Stimulated activated CD8-positive, alpha-beta memory T cell treated with anti-CD3 and anti-CD28 coated beads, Interleukin-15, amount 100 ng/mL, for 4 hours (primary cell): Measurements from ENCODE around the gene GATD1.

Source experiments
- DNase-seq, 2 donors: peaks; one replicate each; pipeline ENCODE4 v3.0.0-alpha.2; 2020; ENCODE audit warnings: low read depth in 2 of 2

The GATD1 gene

DNA sequence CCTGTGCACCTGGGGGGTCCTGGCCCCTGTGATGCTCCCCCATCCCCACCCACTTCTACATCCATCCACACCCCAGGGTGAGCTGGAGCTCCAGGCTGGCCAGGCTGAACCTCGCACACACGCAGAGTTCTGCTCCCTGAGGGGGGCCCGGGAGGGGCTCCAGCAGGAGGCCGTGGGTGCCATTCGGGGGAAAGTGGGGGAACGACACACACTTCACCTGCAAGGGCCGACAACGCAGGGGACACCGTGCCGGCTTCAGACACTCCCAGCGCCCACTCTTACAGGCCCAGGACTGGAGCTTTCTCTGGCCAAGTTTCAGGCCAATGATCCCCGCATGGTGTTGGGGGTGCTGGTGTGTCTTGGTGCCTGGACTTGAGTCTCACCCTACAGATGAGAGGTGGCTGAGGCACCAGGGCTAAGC lies 50.0 kb downstream of the GATD1 start:
- DNase-seq: no peak

DNA sequence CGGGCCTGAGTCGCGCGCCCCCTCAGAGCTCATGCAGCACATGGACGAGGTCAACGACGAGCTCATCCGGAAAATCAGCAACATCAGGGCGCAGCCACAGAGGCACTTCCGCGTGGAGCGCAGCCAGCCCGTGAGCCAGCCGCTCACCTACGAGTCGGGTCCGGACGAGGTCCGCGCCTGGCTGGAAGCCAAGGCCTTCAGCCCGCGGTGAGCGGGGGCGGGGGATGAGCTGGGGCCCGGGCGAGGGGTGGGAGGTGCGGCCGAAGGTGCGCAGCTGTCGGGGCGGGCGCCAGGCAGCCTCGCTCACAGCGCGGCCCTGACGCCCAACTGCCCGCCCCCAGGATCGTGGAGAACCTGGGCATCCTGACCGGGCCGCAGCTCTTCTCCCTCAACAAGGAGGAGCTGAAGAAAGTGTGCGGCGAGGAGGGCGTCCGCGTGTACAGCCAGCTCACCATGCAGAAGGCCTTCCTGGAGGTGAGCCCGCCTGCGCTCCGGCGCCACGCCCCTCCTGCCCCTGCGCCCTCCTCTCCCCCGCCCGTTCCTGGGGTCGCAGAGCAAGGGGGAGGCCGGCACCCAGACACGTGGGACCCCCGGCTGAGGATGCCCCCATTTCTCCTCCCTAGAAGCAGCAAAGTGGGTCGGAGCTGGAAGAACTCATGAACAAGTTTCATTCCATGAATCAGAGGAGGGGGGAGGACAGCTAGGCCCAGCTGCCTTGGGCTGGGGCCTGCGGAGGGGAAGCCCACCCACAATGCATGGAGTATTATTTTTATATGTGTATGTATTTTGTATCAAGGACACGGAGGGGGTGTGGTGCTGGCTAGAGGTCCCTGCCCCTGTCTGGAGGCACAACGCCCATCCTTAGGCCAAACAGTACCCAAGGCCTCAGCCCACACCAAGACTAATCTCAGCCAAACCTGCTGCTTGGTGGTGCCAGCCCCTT lies 50.7 kb downstream of the GATD1 start:
- peak; percentile 27 to 28 for DNase-seq

DNA sequence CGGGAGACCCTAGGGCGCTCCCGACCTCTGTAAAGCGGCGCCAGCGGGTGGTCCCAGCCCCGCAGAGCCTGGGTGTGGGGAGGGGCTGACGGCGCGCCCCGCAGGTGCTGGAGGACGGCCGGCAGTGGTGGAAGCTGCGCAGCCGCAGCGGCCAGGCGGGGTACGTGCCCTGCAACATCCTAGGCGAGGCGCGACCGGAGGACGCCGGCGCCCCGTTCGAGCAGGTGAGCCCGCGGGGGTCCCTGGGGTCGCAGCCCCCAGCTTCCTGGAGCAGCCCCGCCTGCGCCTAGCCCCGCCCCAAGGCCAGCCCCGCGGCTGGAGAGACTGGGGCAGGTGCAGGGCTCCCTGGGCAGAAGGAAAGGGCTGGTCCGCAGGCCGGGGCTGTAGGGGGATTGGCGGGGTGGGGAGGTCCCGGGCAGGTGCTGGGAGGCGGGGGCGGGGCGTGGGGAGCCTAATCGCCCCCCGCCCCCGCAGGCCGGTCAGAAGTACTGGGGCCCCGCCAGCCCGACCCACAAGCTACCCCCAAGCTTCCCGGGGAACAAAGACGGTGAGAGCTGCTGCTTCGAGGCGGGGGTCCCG lies 51.6 kb downstream of the GATD1 start:
- no peak for DNase-seq

DNA sequence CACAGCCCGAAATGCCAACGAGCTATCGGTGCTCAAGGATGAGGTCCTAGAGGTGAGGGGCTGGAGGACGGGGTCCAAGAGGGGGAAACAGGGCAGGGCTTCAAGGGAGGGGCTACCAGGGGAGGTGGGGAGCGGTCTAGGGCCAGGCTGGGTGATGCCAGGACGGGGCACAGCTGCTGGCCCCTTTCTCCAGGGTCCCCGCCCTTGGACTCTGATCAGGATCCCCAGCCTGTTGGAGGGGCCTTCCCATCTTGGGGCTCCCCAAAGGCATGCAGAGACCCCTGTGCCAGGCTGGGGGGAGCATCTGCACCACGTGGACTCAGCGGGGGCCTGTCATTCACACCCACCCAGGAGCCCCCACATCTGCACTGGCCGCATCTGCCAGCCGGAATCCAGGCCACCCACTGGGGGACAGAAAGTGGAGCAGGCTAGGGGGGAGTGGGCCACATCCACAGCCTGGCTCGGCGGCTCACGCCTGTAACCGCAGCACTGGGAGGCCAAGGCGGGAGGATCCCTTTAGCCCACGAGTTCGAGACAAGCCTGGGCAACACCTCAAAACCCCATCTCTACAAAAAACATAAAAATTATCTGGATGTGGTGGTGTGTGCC lies 52.4 kb downstream of the GATD1 start:
- DNase-seq: no peak

DNA sequence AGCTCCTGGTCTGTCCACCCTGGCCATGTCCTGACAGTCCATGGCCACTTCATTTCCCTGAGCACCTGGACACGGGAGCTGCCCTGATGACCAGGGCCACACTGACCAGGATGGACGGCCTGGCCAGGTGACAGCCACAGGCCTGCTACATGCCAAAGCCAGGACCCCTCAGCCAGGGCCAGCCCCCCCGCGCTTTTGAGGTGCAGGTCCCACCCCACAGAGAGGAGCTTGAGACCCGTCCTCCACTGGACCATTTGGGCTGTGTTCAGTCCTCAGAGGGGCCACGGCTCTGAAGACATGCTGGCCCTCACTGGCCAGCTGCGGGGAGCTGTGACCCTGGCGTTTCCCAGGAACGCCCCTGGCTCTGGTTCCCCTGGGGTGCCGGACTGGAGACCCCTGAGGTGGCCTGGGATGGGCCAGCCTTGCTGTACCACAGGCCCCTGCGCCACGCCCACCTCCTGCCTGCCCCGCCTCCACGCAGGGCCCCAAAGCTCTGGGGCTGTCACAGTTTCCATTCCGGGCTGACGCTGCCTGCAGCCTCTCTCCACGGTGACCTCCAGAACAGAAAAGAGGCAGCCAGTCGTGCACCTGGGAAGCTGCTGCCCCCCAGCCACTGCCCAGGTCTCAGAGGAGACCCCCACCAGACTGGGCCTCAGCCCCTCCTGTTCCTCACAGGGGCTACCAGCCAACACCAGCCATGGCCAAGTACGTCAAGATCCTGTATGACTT lies 53.1 kb downstream of the GATD1 start:
- DNase-seq: no peak

DNA sequence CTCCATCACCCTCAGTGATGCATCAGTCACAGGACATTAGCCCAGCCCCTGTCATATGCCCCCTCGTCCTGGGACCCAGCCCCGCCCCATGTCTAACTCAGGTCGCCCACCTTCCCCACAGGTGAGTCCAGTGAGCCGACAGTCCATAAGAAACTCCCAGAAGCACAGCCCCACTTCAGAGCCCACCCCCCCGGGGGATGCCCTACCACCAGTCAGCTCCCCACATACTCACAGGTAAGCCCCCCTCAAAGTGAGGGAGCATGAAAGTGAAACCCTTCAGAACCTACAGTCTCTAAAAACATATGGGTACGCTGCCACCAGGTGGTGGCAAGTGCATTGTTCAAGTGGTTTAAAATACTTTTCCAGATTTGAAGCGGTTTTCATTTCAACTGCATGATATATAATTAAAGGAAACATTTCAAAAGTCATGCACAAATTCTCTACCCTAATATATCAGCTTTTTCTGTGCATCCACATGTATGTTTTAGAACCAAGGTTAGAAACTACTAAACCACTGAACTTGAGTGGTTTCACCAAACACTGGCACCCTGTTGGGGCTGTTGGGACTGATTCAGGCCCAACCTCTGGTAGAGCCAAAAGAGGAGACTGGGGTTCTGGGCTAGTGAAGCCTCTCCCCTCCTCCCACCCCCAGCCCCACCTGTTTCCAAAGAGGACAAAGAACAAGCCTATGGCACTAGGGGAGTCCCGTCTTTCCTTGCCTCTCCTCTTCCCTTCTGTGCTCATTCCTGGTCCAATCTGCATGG lies 54.0 kb downstream of the GATD1 start:
- DNase-seq: peak in 1 of 2 donors; percentile 24

DNA sequence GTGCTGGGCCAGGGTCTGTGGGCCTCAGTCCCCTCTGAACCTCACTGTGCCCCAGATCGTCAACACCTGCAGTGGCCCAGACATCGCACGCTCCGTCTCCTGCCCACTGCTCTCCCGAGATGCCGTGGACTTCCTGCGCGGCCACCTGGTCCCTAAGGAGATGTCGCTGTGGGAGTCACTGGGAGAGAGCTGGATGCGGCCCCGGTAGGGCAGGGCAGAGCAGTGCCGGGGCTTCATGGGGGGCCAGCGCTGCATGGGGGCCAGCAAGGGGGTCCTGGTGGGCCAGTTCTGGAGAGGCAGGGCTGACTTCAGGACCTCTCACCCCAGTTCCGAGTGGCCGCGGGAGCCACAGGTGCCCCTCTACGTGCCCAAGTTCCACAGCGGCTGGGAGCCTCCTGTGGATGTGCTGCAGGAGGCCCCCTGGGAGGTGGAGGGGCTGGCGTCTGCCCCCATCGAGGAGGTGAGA lies 54.9 kb downstream of the GATD1 start:
- DNase-seq: no peak

DNA sequence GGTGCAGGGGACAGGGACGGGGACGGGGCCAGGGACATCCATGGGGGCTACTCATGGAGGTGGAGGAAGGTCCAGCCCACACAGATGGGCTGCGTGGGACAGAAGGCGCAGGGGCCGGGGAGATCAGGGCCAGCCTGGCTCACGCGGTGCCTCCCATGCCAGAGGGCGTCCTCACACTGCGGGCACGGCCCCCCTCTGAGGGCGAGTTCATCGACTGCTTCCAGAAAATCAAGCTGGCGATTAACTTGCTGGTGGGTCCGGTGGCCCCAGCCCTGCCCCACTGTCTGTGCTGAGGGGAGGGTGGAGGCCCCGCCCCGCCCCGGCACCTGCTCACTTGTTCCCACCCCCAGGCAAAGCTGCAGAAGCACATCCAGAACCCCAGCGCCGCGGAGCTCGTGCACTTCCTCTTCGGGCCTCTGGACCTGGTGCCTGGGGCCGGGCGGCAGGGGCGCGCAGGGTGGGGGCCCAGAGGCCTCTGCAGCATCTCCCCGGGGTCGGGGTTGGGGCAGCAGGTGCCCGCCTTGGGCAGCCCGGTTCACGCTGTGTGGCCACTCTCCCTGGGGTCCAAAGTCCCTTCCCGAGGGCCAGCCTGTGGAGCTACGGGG lies 55.4 kb downstream of the GATD1 start:
- no peak for DNase-seq

DNA sequence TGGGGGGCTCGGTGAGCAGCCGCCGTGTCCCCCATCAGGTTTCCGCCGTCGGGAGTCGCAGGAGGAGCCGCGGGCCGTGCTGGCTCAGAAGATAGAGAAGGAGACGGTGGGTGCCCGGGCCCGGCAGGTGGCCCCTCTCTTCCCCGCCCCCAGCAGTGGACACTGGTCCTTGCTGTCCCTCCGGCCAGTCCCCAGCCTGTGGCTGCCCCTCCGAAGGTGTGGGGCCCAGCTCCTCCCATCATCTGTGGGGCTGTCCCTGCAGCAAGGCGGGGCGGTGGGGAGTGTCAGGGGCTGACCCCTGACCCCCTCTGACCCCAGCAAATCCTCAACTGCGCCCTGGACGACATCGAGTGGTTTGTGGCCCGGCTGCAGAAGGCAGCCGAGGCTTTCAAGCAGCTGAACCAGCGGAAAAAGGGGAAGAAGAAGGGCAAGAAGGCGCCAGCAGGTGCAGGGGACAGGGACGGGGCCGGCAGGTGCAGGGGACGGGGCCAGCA lies 56.0 kb downstream of the GATD1 start:
- DNase-seq: no peak

DNA sequence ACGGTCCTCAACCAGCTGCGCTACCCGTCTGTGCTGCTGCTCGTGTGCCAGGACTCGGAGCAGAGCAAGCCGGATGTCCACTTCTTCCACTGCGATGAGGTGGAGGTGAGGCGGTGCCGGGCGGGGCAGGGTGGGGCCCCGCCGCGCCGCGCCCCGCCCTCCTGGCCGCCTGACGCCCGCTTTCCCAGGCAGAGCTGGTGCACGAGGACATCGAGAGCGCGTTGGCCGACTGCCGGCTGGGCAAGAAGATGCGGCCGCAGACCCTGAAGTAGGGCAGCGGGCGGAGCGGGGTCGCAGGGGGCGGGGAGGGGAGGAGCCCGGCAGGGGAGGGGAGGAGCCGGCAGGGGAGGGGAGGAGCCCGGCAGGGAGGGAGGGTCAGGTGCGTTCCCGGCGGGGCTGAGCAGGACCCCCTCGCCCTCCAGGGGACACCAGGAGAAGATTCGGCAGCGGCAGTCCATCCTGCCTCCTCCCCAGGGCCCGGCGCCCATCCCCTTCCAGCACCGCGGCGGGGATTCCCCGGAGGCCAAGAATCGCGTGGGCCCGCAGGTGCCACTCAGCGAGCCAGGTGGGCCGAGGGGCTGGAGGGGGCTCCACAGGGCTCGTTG lies 56.5 kb downstream of the GATD1 start:
- DNase-seq: no peak

DNA sequence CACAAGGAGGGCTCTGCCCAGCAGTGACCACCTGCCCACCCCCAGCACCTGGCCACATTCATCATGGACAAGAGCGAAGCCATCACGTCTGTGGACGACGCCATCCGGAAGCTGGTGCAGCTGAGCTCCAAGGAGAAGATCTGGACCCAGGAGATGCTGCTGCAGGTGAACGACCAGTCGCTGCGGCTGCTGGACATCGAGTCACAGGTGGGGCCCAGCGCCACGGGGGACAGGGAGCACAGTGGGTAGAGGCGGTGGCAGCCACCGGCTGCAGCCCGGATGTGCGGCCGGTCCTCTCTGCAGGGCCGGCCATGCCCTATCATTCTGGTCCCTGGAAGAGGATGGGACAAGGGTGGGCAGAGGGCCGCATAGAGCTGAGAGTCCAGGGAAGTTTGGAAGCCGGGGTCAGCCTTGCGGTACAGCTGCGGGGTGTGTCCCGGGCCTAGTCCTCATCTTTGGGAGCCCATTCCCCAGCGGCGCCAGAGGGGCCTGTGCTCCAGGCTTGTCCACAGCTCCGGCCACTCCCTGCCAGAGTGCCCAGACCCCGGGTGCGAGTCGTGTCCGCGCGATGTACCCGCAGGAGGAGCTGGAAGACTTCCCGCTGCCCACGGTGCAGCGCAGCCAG lies 57.2 kb downstream of the GATD1 start:
- no peak for DNase-seq

DNA sequence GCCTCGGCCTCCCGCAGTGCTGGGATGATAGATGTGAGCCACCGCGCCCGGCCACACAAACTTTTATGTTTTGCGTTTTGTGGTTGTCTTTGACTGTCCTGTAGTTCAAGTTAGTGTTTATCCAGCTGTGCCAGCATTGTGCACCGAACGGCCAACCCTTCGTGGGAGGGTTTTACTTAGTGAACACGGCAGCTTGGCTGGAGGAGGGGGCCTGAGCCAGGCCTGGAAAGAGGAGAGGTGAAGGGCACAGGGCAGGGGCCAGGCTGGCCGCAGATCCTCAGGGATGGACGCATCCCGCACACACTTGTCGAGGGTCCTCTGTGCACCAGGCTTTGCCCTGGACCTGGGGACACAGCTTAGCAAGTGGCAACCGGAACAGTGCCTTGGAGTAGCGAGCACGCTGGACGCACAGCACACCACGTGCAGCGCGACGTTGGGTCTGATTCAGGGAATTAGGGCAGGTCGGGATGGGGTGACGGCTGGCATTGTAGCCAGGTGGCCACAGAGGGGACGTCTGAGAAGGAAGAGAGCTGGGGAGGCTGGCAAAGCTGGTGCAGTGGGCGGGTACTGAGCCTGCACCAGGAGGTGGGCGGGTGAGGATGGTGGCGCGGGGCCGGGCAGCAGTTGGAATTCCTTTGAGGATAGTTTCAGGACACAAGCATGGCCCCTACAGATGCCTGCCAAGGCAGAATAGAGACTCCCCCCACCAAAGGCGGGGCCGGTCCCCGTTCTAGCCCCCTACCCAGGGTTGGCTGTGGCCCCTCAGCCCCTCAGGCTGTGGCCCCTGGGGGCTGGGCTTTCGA lies 57.9 kb downstream of the GATD1 start:
- no peak for DNase-seq
